ENCODE results near the gene DLX3. TPM values are rescaled to one million over a fixed set of nuclear protein-coding genes. Genes with fewer than 3 reads are reported as not detected.

DLX3 gene
- polyA plus RNA-seq, 2 of the 4 experiments (the other 2 are of a cell fraction), result 0.17 TPM; not detected in 1

DNA sequence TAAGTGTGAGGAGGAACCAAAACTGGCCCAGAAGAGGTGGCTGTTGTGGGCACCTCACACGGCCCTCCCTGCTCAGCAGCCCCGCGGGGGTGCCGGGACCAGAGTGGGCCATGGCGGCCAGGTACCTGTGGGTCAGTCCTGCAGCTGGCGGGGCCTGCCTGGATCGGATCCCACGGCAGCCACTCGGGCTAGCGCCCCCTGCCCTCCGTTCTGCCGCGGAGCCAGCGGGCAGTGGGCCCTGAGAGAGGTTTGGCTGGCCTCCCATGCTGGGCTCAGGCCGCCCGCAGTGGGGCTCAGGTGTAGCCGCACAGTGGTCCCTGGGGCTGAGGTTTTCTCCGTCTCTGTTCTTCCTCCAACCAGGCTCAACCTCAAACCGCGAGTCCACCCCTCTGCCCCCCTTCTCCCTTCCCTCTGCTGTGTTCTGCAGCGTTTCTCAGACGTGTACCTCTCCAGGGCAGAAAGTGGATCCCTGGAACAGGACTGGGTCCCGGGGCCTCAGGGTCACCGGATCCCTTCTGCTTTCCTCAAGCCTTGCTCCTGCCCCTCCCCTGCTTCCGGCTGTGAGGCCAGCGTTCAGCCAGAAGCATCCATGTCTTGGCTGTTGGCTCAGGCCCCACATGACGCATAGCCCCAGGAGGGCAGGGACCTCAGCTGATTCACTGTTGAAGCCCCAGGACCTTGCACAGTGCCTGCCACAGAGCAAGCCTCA is 32.3 kb upstream of the DLX3 start (continued):
- TF ChIP-seq, protein P1, sequence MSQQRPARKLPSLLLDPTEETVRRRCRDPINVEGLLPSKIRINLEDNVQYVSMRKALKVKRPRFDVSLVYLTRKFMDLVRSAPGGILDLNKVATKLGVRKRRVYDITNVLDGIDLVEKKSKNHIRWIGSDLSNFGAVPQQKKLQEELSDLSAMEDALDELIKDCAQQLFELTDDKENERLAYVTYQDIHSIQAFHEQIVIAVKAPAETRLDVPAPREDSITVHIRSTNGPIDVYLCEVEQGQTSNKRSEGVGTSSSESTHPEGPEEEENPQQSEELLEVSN (IDR thresholded peaks at IDR 0.05; ENCODE audit: borderline replicate concordance, low read depth), result 0 out of 2 replicates have a peak, but pooled peaks have one; percentile 40
- TF ChIP-seq SREBF2 (IDR thresholded peaks at IDR 0.05) (no peak), FOSL2 (IDR thresholded peaks at IDR 0.05) (peak; percentile 64), FOSL2 (CRISPR knock-in tag; IDR thresholded peaks at IDR 0.05) (peak; percentile 95), CBX8 (IDR thresholded peaks at IDR 0.05) (no peak), NFE2L2 (conservative IDR thresholded peaks at IDR 0.05; ENCODE audit: low read length) (no peak), KDM5A (IDR thresholded peaks at IDR 0.05) (no peak), FOSB (CRISPR knock-in tag; IDR thresholded peaks at IDR 0.05) (0 out of 2 replicates have a peak, but pooled peaks have one; percentile 64), MAFK (IDR thresholded peaks at IDR 0.05; ENCODE audit: partially characterized antibody) (no peak), ESRRA (IDR thresholded peaks at IDR 0.05; ENCODE audit: borderline replicate concordance, low read length) (no peak), HEYL (CRISPR knock-in tag; IDR thresholded peaks at IDR 0.05) (no peak), EP300 (IDR thresholded peaks at IDR 0.05) (peak in 1 of 2 experiments; percentile 16; a peak in 1 of 5 replicates), ZNF302 (CRISPR knock-in tag; IDR thresholded peaks at IDR 0.05) (no peak), ZFP36 (IDR thresholded peaks at IDR 0.05; ENCODE audit: borderline replicate concordance, partially characterized antibody) (no peak), HOXB5 (CRISPR knock-in tag; IDR thresholded peaks at IDR 0.05) (no peak), HMGXB4 (CRISPR knock-in tag; IDR thresholded peaks at IDR 0.05; ENCODE audit: borderline replicate concordance) (no peak), KDM1A (IDR thresholded peaks at IDR 0.05; ENCODE audit: low read depth) (no peak), BHLHE40 (IDR thresholded peaks at IDR 0.05; ENCODE audit: low read depth, low read length) (no peak), FOXS1 (CRISPR knock-in tag; IDR thresholded peaks at IDR 0.05) (no peak), RFX5 (IDR thresholded peaks at IDR 0.05) (no peak), HOXB13 (CRISPR knock-in tag; IDR thresholded peaks at IDR 0.05; ENCODE audit: low read depth) (no peak), PBX3 (IDR thresholded peaks at IDR 0.05) (peak; percentile 92), HES2 (IDR thresholded peaks at IDR 0.05) (no peak)
- TF ChIP-seq, protein P2, sequence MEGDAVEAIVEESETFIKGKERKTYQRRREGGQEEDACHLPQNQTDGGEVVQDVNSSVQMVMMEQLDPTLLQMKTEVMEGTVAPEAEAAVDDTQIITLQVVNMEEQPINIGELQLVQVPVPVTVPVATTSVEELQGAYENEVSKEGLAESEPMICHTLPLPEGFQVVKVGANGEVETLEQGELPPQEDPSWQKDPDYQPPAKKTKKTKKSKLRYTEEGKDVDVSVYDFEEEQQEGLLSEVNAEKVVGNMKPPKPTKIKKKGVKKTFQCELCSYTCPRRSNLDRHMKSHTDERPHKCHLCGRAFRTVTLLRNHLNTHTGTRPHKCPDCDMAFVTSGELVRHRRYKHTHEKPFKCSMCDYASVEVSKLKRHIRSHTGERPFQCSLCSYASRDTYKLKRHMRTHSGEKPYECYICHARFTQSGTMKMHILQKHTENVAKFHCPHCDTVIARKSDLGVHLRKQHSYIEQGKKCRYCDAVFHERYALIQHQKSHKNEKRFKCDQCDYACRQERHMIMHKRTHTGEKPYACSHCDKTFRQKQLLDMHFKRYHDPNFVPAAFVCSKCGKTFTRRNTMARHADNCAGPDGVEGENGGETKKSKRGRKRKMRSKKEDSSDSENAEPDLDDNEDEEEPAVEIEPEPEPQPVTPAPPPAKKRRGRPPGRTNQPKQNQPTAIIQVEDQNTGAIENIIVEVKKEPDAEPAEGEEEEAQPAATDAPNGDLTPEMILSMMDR (IDR thresholded peaks at IDR 0.05), result peak; percentile 44; the same call in 2 of the 3 replicates

Data from A549 (cell line).